MG63 (cell line): ENCODE data around the gene IVNS1ABP. TPM values are rescaled to one million over a fixed set of nuclear protein-coding genes. Genes with fewer than 3 reads are reported as not detected.
"Not testable (repeated sequence)": the region's sequence is repeated elsewhere in the genome, so short reads cannot be mapped to it uniquely, and the experiment has no call there.

Experiments used
- DNase-seq: peaks from one replicate; pipeline ENCODE4 v3.0.0-alpha.2; 2020
- H3K27me3 ChIP-seq: fragments of 250-450 bp; sonication (Bioruptor Pico); 2 replicates; pipeline ENCODE4 v1.5.1; 2020; ENCODE audit warnings: mild to moderate bottlenecking, moderate library complexity
- H3K36me3 ChIP-seq: fragments of 250-450 bp; sonication (Bioruptor Pico); 2 replicates; pipeline ENCODE4 v1.5.1; 2020; ENCODE audit warnings: mild to moderate bottlenecking, moderate library complexity
- H3K4me3 ChIP-seq: fragments of 250-450 bp; sonication (Bioruptor Pico); 2 replicates; pipeline ENCODE4 v1.5.1; 2020; ENCODE audit warnings: mild to moderate bottlenecking, moderate library complexity
- H3K9me3 ChIP-seq: fragments of 250-450 bp; sonication (Bioruptor Pico); 2 replicates; pipeline ENCODE4 v1.5.1; 2020; ENCODE audit warnings: mild to moderate bottlenecking, moderate library complexity
- total RNA-seq: library from RNA; depleted of rRNA; stranded (reverse); fragments of >200 nt; shearing (Covaris generic); gene quantifications from 2 replicates; pipeline ENCODE4 v1.2.3, GENCODE V29; 2014; ENCODE audit warnings: low replicate concordance; rRNA removed

Gene IVNS1ABP
- total RNA-seq: 28.5 and 32.5 TPM in 2 replicates

DNA sequence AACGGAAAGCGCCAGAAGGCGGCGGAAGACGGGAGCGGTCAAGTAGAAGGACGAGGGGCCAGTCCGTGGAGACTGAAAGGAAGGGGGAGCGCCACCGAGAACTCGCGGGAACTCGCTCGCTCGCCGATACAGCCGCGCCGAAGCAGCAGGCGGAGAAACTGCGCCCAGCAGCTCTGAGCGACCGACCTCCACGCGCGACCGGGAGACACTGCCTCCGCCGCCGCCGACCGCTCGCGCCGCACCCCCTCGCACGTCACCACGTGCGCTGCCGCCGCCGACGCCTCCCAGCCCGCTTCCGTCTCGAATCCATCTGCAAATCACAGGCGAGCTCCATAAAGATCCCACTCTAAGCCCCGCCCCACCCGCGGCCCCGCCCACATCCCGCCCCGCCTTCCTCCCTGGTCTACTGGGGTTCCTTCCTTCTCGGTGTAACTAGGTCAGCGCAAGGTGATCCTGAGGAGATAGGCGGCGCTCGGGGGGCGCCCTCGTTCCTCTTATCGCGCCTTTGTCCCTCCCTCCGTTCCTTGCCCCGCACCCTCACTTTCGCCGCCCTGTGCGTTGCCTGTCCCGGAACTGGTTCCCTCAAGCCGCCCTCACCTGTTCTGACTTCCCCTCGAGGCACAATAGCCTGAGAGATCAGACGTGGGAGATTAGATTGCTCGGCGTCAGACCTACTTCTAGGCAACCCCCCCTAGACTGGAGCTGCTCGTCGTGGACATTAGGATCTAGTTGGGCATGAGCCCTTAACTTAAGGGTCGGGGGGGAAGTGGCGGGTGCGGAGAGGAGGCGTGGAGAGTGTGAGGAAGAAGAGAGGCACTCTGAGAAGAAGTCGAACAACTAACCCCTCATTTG lies at the start of gene IVNS1ABP:
Gene IVNS1ABP (minus strand): TSS at position 210 of the 852 bp plus-strand sequence. CDS start 7,750 bp downstream, outside the sequence.
- Histone ChIP-seq H3K9me3 (0 out of 2 replicates have a peak, but pooled peaks cover 3% of the 10 kb centered on the region), H3K27me3 (no peaks in the 10 kb centered on the region), H3K36me3 (peaks cover 12% of the 10 kb centered on the region), H3K4me3 (peak within 1 kb of the TSS; percentile 73)
- DNase-seq: peak; percentile 96

DNA sequence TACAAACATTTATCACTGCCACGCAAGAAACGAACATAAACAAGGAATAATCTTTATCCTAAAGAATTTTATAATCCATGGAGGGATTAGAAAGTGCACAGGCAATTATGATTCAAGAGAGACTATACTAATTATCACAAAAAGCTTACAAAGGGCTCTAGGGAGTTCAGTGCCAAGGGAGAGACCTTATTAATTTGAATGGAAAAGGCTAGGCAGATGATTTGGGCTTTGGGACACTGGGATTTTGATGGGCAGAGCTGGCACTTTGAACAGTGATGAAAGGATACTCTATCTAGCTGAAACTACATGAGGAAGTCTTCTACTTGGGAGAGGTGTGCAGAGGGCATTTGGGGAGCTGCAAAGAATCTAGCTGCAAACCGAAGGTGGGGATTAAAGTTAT lies 48.9 kb upstream of the IVNS1ABP start:
- Histone ChIP-seq H3K36me3 (no peaks in the 10 kb centered on the region), H3K4me3 (no peak overlapping the region), H3K27me3 (no peaks in the 10 kb centered on the region), H3K9me3 (peaks cover 17% of the 10 kb centered on the region)
- DNase-seq: no peak

DNA sequence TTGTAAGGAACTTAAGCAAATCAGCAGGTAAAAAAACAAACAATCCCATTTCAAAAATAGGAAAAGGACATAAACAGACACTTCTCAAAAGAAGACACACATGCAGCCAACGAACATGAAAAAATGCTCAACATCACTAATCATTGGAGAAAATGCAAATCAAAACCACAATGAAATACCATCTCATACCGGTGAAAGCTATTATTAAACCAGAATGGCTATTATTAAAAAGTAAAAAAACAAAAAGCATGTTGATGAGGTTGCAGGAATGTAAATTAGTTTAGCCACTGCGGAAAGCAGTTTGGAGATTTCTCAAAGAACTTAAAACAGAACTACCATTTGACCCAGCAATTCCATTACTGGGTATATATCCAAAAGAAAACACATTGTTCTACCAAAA lies 47.5 kb upstream of the IVNS1ABP start:
- not testable (repeated sequence) for DNase-seq, H3K4me3 ChIP-seq, H3K36me3 ChIP-seq, H3K27me3 ChIP-seq
- peaks cover 27% of the 10 kb centered on the region for H3K9me3 ChIP-seq

DNA sequence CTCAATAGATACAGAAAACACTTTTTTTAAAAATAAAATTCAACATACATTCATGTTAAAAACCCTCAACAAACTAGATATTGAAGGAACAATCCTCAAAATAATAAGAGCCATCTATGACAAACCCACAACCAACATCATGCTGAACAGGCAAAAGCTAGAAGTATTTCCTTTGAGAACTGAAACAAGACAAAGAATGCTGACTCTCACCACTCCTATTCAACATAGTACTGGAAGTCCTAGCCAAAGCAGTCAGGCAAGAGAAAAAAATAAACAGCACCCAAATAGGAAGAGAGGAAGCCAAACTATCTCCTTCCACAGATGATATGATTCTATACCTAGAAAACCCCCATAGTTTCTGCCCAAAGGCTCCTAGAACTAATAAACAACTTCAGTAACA lies 46.2 kb upstream of the IVNS1ABP start:
- Histone ChIP-seq H3K9me3 (peaks cover 27% of the 10 kb centered on the region), H3K27me3 (no peaks in the 10 kb centered on the region), H3K36me3 (no peaks in the 10 kb centered on the region), H3K4me3 (no peak overlapping the region)
- no peak for DNase-seq

DNA sequence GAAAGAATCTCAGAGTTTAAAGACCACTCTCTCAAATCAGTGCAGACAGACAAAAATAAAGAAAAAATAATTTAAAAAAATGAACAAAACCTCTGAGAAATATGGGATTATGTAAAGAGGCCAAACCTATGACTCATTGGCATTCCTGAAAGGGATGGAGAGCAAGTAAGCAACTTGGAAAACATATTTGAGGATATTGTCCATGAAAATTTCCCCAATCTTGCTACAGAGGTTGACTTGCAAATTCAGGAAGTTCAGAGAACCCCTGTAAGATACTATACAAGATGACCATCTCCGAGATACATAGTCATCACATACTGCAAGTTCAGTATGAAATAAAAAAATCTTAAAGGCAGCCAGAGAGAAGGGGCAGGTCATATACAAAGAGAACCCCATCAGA lies 43.7 kb upstream of the IVNS1ABP start:
- no peak overlapping the region for H3K4me3 ChIP-seq
- DNase-seq: no peak
- H3K36me3 ChIP-seq: no peaks in the 10 kb centered on the region
- H3K27me3 ChIP-seq: no peaks in the 10 kb centered on the region
- peaks cover 27% of the 10 kb centered on the region for H3K9me3 ChIP-seq

DNA sequence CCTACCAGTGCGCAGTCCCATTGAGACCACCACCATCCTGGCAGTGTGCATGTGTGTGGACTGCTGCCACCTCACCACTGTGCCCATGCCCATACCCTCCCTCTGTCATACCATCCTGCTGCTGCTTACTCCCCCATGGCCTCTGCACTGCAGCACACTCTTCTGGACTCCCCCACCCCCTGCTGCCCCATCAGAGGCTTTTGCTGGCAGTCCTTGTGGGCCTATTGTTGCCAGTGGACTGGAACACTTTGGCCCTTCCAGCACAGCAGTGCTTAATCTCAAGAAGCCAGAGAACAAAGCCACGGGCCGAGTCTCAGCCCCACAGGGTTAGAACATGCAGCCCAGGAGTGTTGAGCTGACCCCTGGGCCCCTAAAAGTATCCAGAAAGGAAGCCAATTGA lies 41.9 kb upstream of the IVNS1ABP start:
- H3K9me3 ChIP-seq: peaks cover 27% of the 10 kb centered on the region
- DNase-seq: no peak
- no peaks in the 10 kb centered on the region for H3K27me3 ChIP-seq
- H3K36me3 ChIP-seq: no peaks in the 10 kb centered on the region
- H3K4me3 ChIP-seq: no peak overlapping the region

DNA sequence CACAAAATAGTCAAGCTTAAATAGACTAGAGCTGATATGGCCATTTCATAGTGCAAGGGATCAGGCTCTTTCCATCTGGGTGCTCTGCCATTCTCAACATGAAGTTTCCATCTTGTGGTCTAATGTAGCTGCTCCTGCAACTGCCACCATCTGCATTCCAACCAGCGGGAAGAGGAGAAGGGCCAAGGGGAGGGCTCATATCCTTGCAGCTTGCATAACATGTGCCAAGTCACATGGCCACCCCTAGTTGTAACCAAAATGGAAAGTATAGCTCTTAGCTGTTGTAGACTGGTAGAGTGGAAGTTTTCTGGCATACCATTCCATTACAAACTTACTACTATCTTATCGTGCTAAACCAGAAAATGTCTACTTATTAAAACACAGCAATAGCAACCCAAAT lies 38.9 kb upstream of the IVNS1ABP start:
- Histone ChIP-seq H3K4me3 (no peak overlapping the region), H3K36me3 (no peaks in the 10 kb centered on the region), H3K27me3 (no peaks in the 10 kb centered on the region), H3K9me3 (peaks cover 9% of the 10 kb centered on the region)
- no peak for DNase-seq

DNA sequence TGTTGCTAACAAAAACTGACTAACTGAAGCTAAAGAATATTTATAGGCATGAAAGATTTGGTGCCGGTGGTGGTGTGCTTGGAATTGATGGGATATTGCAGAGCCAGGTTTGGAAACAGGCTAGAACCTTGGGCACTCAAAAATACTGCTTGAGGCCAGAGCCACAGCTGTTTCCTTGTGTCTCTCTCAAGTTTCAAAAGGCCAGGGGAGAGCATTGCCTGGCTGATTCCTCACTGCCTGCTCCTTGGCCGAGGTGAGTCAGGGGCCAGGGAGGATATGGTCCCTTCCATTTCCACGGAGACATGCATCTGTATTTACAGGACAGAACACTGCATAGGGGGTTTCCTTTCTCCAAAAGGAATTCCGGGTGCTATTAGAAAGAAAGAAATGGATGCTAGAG lies 36.1 kb upstream of the IVNS1ABP start:
- Histone ChIP-seq H3K9me3 (no peaks in the 10 kb centered on the region), H3K27me3 (no peaks in the 10 kb centered on the region)

DNA sequence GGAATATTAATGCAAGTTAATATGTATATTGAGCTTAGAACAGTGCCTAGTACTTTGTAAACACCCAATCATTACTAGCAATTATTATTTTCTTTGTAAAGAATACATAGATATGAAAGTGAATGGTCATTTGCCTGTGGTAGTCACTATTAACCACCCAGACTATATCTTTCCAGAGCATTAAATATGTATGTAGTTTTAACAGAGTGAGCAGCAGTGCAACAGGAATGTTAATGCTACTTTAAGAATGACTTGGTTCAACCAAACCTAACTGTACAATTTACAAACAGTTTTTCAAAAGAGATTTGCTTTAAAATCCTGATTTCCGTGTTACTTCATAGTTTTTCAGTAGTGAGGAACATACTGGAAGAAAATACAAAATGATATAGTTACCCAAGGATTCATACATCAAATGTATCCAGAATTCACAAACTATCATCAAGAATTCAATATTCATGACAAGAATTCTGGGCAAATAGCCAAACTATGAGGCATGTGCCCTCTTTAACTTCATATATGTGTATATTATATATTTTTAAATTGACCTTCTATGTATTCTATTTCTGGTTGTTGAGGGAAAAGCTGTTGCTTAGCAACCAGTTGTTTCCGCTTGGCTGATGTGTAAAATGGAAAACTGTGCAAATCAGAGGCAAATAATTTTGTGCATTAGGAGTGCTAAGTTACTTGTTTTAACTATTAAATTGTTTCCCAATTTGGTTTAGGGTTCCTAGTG lies 34.9 kb upstream of the IVNS1ABP start:
- no peaks in the 10 kb centered on the region for H3K27me3 ChIP-seq
- H3K36me3 ChIP-seq: no peaks in the 10 kb centered on the region
- DNase-seq: no peak
- no peak overlapping the region for H3K4me3 ChIP-seq
- no peaks in the 10 kb centered on the region for H3K9me3 ChIP-seq

More for the DNA sequence above, 36.1 kb upstream of the IVNS1ABP start:
- Histone ChIP-seq H3K4me3 (no peak overlapping the region), H3K36me3 (no peaks in the 10 kb centered on the region)
- no peak for DNase-seq

DNA sequence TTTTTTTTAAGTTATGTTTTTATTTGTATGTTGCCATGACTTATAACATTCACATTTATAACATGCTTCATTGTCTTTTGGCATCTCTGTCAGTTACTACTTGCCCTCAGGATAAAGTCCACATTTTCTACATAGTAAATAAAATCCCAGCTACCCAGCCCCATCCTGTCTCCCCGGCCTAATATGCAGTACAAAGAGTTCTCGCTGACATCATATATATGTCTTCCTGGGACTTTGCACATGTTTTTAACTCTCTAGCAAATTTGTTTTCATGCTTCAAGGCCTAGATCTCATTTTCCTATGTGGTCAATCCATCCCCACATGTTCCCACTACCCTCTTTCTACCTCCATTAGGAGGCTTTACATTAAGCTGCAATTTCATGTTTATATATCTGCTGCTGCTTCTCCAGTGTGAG lies 33.0 kb upstream of the IVNS1ABP start:
- Histone ChIP-seq H3K36me3 (no peaks in the 10 kb centered on the region), H3K27me3 (no peaks in the 10 kb centered on the region), H3K4me3 (no peak overlapping the region), H3K9me3 (no peaks in the 10 kb centered on the region)
- no peak for DNase-seq

DNA sequence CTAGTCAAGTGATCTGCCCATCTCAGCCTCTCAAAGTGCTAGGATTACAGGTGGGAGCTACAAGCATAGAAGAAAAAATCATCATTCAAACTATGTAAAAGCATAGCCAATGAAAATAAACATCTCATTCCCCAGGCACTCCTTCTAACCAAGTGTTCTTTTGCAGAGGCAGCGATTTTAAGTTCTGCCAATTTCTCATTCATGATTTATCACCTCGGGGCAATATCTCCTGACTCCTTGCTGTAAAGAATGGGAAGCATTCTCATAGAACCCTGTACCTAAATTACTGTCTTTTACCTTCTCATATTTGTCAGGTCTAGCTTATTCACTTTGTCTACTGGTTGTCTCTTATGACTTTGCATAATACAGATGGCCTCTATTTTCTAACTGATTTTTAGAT lies 32.5 kb upstream of the IVNS1ABP start:
- no peak for DNase-seq
- Histone ChIP-seq H3K4me3 (no peak overlapping the region), H3K9me3 (no peaks in the 10 kb centered on the region), H3K27me3 (no peaks in the 10 kb centered on the region), H3K36me3 (no peaks in the 10 kb centered on the region)

DNA sequence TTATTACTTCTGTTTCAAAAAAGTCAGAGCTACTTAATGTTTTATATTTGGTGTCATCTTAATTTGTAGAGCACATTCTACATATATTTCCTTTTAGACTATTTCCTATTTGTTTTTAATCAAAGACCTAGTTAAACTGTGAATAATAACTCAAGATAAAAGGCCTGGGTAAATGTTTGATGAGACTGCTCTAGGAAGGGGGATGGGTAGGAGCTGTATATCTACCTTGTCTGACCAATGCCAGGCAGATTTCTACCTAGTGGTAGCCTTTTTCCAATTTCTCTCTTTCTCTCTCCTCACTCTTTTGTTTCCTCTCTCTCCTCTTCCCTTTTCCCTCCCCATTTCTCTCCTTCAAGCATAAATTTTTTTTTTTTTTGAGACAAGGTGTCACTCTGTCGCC lies 31.9 kb upstream of the IVNS1ABP start:
- DNase-seq: no peak
- H3K4me3 ChIP-seq: no peak overlapping the region
- no peaks in the 10 kb centered on the region for H3K36me3 ChIP-seq
- H3K27me3 ChIP-seq: no peaks in the 10 kb centered on the region
- H3K9me3 ChIP-seq: no peaks in the 10 kb centered on the region

DNA sequence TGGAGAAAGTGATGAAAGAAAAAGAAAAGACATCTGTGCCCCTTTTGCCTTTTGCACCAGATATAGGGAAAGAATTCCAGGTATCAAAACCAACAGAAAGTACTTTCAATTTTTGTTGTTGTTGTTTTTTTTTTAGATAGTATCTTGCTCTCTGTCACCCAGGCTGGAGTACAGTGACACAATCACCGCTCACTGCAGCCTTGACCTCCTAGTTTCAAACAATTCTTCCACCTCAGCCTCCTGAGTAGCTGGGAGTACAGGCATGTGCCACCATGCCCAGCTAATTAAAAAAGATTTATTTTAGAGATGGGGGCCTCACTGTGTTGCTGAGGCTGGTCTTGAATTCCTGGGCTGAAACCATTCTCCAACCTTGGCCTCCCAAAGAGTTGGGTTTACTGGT lies 31.3 kb upstream of the IVNS1ABP start:
- Histone ChIP-seq H3K9me3 (no peaks in the 10 kb centered on the region), H3K4me3 (no peak overlapping the region), H3K36me3 (no peaks in the 10 kb centered on the region), H3K27me3 (no peaks in the 10 kb centered on the region)
- DNase-seq: no peak

DNA sequence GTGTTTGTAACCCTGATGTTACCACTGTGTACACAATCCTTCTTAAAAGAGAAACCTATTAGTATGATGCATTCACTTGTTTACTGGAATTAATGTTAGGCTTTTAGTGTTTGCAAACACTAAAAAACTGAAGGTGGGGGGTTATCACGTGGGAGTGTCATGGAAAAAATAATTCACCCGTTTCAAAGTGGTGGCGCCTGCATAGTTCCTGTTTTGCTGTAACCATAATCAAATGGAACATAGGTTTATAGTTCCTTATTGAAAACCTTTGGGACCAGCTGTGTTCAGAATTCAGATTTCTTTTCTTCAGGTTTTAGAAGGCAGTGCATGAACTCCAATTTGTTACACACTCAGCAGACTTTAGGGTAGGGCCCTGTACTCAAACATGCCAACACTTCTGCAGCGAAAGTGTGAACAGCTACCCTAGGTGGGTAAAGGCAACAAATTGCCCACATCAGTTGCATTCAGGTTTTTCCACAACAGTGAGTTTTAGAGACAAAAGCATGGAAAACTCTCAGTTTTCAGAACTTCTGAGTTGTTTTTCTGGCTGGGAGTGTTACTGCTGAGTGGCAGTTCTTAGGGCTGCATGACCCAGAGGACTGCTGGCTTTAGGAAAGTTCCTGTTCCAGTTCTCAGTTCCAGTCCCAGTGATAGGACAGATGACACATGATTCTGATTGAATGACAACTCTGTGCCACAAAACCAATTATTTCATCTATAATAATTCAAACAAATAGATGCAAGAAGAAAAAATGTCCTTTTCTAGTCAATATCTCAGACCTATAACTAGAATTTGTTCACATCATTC lies 29.1 kb upstream of the IVNS1ABP start:
- Histone ChIP-seq H3K27me3 (no peaks in the 10 kb centered on the region), H3K9me3 (no peaks in the 10 kb centered on the region), H3K4me3 (no peak overlapping the region), H3K36me3 (no peaks in the 10 kb centered on the region)
- DNase-seq: no peak

DNA sequence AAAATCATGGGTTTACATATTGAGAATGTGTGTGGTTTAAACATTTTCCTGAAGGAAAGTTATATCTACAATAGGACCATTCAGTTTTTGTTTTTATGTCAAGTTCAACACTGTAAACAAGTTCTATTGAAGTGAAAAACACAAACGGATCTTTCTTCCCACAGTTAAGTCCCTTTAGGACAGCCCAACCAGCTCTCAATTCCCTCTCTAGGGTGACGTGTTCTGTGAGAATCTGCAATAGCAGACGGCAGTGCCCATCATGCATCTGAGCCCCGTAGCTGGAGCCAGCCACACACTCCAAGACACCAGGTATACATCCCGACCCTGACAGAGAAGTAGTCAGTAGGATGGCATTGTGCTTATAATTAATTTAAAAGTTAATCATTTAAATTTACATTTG lies 26.3 kb upstream of the IVNS1ABP start:
- DNase-seq: no peak
- Histone ChIP-seq H3K4me3 (no peak overlapping the region), H3K27me3 (no peaks in the 10 kb centered on the region), H3K36me3 (no peaks in the 10 kb centered on the region), H3K9me3 (no peaks in the 10 kb centered on the region)

DNA sequence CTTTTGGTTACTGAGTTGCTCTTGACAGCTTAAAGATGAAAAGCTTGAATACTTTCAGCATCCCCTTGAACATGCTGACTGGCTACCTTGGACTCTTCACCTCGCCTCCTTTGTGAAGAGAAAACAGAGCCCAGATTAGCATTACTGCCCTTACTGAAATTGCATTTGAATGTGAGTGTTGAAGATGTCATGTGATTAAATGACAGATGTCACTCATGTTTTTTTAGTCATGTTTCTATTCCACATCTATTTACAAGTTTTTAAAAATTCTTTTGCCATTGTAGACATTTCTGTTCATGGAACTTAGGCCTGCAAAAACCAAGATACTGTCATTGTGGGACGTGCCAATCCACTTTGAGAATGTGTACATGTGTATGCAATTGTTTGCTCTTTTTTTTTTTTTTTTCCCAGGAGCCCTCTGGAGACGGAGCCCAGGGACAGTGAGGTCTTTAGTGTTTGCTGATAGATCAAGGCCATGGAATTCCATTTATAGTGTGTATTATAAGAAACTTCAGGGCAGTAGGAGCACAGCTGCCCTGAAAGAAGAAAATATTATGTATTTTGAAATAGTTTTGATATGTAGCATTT lies 25.7 kb upstream of the IVNS1ABP start:
- Histone ChIP-seq H3K4me3 (no peak overlapping the region), H3K36me3 (no peaks in the 10 kb centered on the region), H3K27me3 (no peaks in the 10 kb centered on the region), H3K9me3 (no peaks in the 10 kb centered on the region)
- DNase-seq: no peak

DNA sequence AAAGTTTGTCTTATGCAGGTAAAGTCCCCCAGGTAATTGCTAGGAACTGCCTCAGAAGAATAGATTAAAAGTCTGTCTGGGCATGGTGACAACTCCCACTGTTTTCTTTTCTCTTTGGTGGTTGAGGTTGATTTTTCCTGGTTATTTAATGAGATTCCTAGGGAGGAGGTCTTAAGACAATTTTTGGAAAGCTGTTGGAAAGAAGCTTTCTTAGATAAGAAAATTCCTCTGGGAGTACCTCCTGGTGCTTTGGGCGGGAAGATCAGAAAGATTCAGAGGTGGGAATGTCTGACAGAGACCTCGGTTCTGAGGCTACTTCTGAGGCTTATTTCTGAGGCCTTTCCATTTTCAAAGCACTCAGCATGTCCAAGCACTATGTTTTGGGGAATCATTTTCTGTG lies 25.0 kb upstream of the IVNS1ABP start:
- Histone ChIP-seq H3K9me3 (no peaks in the 10 kb centered on the region), H3K36me3 (no peaks in the 10 kb centered on the region), H3K27me3 (no peaks in the 10 kb centered on the region), H3K4me3 (no peak overlapping the region)
- DNase-seq: no peak
